Measurements from ENCODE around the gene ARHGAP24. TPM values are rescaled to one million over a fixed set of nuclear protein-coding genes. Genes with fewer than 3 reads are reported as not detected.

The ARHGAP24 gene
- total and polyA plus RNA-seq, 2 donors (not counting 1 experiment from before 2014, with no cell fraction given): 48.4 to 141 TPM

DNA sequence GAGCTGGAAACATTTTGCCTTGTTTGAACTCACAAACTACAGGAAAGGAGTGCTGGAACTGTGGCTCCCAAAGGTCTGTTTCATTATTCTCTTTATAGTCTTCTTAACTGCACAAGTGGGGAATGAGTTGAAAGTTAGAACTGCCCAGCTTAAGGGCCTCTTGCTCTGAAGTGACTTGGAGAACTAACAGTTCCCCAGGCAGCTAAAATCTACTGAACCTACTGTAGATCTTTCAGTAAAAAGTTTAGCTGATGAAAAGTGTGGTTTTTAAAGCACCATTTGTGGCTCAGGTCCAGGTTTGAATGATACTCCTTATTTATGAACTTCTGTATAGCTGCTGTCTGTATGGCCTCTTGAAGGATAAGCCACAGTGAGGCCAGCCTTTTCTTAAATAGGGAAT lies 531.1 kb downstream of the ARHGAP24 start:
- TF ChIP-seq EZH2 (IDR thresholded peaks at IDR 0.05; ENCODE audit: borderline replicate concordance, insufficient read depth, low read depth, low read length, poor library complexity, severe bottlenecking): no peak
- TF ChIP-seq, protein P1, sequence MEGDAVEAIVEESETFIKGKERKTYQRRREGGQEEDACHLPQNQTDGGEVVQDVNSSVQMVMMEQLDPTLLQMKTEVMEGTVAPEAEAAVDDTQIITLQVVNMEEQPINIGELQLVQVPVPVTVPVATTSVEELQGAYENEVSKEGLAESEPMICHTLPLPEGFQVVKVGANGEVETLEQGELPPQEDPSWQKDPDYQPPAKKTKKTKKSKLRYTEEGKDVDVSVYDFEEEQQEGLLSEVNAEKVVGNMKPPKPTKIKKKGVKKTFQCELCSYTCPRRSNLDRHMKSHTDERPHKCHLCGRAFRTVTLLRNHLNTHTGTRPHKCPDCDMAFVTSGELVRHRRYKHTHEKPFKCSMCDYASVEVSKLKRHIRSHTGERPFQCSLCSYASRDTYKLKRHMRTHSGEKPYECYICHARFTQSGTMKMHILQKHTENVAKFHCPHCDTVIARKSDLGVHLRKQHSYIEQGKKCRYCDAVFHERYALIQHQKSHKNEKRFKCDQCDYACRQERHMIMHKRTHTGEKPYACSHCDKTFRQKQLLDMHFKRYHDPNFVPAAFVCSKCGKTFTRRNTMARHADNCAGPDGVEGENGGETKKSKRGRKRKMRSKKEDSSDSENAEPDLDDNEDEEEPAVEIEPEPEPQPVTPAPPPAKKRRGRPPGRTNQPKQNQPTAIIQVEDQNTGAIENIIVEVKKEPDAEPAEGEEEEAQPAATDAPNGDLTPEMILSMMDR (IDR thresholded peaks at IDR 0.05): no peak
- Histone ChIP-seq H3K79me2 (ENCODE audit: control insufficient read depth, insufficient read depth, low read length) (no peaks in the 10 kb centered on the region), H2AFZ (ENCODE audit: insufficient read depth, low read depth, low read length, poor library complexity, severe bottlenecking) (no peak overlapping the region), H4K20me1 (ENCODE audit: control insufficient read depth, insufficient read depth, low read length, poor library complexity, severe bottlenecking) (no peaks in the 10 kb centered on the region), H3K4me2 (replicated peaks; ENCODE audit: low read depth, low read length, poor library complexity, severe bottlenecking) (no peak overlapping the region), H3K4me3 (ENCODE audit: control extremely low read depth in 1 of 5, extremely low read depth in 1 of 5, insufficient read depth in 1 of 5, low read depth in 2 of 5, low read length in 4 of 5) (no peak overlapping the region), H3K9ac (ENCODE audit: low read length) (no peak overlapping the region), H3K27me3 (replicated peaks in 1 of 4; ENCODE audit: control extremely low read depth in 1 of 4, control insufficient read depth in 3 of 4, insufficient read depth in 4 of 4, low read length in 3 of 4) (no peaks in the 10 kb centered on the region), H3K4me1 (ENCODE audit: control insufficient read depth in 2 of 2, insufficient read depth in 2 of 2, low read length in 2 of 2) (no peaks in the 10 kb centered on the region), H3K9me3 (ENCODE audit: control extremely low read depth in 1 of 3, control insufficient read depth in 2 of 3, insufficient read depth in 1 of 3, low read length in 2 of 3) (no peaks in the 10 kb centered on the region), H3K36me3 (replicated peaks in 1 of 2; ENCODE audit: control extremely low read depth in 1 of 2, control insufficient read depth in 1 of 2, extremely low read depth in 1 of 2, insufficient read depth in 2 of 2, low read length in 1 of 2) (peaks cover 6 to 21% of the 10 kb centered on the region in 2 experiments), H3K27ac (ENCODE audit: low read length in 2 of 2) (no peak overlapping the region)
- Mint-ChIP-seq H3K4me1 (no peaks in the 10 kb centered on the region), H3K4me3 (no peak overlapping the region), H3K9me3 (ENCODE audit: insufficient read depth) (no peaks in the 10 kb centered on the region), H3K27me3 (no peaks in the 10 kb centered on the region), H3K27ac (no peak overlapping the region)
- ATAC-seq (ENCODE audit: low read depth) (no peak), DNase-seq (no peak)
- POLR2A ChIA-PET: no interaction called here
- CTCF ChIA-PET: interaction anchor here (1.4 kb wide), 1 partner anchor 36 kb away, joined by 4 read pairs; no protein-coding TSS in a partner anchor
- intact Hi-C loops (cut with micrococcal nuclease): no loop called here

DNA sequence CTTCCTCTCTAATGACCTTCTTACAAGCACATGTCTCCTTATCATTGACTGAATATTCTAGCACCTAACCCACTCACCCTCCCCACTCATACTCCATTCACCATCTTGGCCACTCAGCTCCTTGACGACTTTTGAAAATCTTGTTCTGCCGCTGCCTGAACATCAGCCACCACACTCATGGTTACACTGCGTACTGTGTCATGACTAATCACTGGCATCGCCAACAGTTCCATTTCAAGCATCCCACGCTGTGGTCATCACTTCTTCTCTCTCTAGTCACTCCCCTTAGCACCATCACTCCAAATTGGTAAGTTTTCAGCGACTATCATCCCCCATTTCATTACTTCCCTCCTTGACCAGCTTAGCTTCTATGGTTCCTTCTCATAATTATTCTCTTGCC lies 532.1 kb downstream of the ARHGAP24 start:
- Histone ChIP-seq H3K9me3 (ENCODE audit: control extremely low read depth in 1 of 3, control insufficient read depth in 2 of 3, insufficient read depth in 1 of 3, low read length in 2 of 3) (no peaks in the 10 kb centered on the region), H3K4me1 (ENCODE audit: control insufficient read depth in 2 of 2, insufficient read depth in 2 of 2, low read length in 2 of 2) (no peaks in the 10 kb centered on the region), H3K4me3 (ENCODE audit: control extremely low read depth in 1 of 5, extremely low read depth in 1 of 5, insufficient read depth in 1 of 5, low read depth in 2 of 5, low read length in 4 of 5) (no peak overlapping the region), H3K27ac (ENCODE audit: low read length in 2 of 2) (no peak overlapping the region), H3K79me2 (ENCODE audit: control insufficient read depth, insufficient read depth, low read length) (no peaks in the 10 kb centered on the region), H2AFZ (ENCODE audit: insufficient read depth, low read depth, low read length, poor library complexity, severe bottlenecking) (no peak overlapping the region), H3K9ac (ENCODE audit: low read length) (no peak overlapping the region), H3K36me3 (replicated peaks in 1 of 2; ENCODE audit: control extremely low read depth in 1 of 2, control insufficient read depth in 1 of 2, extremely low read depth in 1 of 2, insufficient read depth in 2 of 2, low read length in 1 of 2) (peaks cover 2 to 12% of the 10 kb centered on the region in 2 experiments), H3K27me3 (replicated peaks in 1 of 4; ENCODE audit: control extremely low read depth in 1 of 4, control insufficient read depth in 3 of 4, insufficient read depth in 4 of 4, low read length in 3 of 4) (no peaks in the 10 kb centered on the region), H3K4me2 (replicated peaks; ENCODE audit: low read depth, low read length, poor library complexity, severe bottlenecking) (no peak overlapping the region), H4K20me1 (ENCODE audit: control insufficient read depth, insufficient read depth, low read length, poor library complexity, severe bottlenecking) (no peaks in the 10 kb centered on the region)
- Mint-ChIP-seq H3K4me1 (no peaks in the 10 kb centered on the region), H3K9me3 (ENCODE audit: insufficient read depth) (no peaks in the 10 kb centered on the region), H3K27ac (no peak overlapping the region), H3K4me3 (no peak overlapping the region), H3K27me3 (no peaks in the 10 kb centered on the region)
- DNase-seq: no peak
- CTCF ChIA-PET: no interaction called here
- intact Hi-C loops (cut with micrococcal nuclease): no loop called here
- POLR2A ChIA-PET: no interaction called here
- no peak for TF ChIP-seq EZH2 (IDR thresholded peaks at IDR 0.05; ENCODE audit: borderline replicate concordance, insufficient read depth, low read depth, low read length, poor library complexity, severe bottlenecking)
- TF ChIP-seq, protein P1 (IDR thresholded peaks at IDR 0.05): no peak
- ATAC-seq (ENCODE audit: low read depth): no peak
- 94% methylated on average over 6 of the region's 6 CpGs for WGBS (ENCODE audit: insufficient coverage)
